HG02642 (cell line): ENCODE measurements around the gene TPM1.
"Not testable (repeated sequence)": the region's sequence is repeated elsewhere in the genome, so short reads cannot be mapped to it uniquely, and the experiment has no call there.

Experiments
- ATAC-seq: cut with Tn5 transposase; IDR thresholded peaks from one replicate; pipeline ENCODE4 v1.9.1; 2021; ENCODE audit warnings: mild to moderate bottlenecking; ENCODE audit not compliant: unreplicated experiment, poor library complexity

The TPM1 gene

DNA sequence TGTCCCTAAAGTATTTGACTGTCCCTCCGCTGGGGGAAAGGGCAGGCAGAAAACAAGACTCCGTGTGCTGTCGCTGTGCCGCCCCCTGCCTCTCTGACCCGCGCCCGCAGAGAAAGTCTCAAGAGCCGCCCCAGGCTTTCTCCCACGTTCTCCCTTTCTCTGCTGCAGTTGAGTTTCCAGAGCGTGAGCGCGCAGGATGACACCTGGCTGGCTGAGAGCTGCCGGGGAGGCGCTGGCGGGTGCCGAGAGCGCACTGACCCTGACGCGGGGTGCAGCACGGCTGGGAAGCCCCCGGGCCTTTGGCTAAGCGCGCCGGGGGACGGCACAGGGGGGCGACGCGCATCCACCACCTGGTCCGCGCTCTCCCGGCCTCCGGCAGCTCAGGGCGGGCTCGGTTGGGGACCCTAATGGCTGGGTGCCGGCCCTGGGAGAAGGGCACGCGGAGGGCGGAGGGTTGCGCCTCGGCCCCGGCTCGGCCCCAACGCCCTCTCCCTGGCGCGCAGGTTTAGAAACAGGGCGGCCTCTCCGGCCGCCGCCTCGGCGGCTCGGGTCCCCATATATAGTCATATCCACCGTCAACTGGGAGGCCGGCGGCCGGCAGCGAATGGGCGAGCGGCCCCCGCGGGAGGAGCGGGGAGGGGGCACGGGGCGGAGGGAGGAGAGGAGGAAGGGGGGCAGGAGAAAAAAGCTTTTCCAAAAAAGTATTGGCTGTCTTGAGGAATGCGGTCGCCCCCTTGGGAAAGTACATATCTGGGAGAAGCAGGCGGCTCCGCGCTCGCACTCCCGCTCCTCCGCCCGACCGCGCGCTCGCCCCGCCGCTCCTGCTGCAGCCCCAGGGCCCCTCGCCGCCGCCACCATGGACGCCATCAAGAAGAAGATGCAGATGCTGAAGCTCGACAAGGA, at the start of gene TPM1:
Gene TPM1 (plus strand): TSS at position 774 of the 903 bp plus-strand sequence. CDS start 83 bp downstream, at position 857.
- ATAC-seq, result no peak

DNA sequence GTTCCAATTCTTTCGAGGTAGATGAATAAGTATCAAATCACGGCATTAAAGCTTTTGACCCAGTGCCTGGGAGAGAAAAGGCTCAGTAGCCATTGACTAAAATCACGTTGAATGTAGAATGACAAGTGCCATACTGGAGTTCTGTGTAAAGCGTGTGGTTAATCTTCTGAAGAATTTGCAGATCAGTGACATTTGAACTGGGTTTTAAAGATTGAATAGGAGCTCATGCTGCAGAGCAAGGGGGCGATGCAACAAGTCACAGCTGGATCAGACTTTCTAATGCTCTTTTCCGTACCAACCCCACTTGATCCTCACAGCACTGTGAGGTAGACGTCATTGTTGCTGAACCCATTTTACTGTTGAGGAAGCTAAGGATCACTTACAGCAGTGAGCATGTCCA, 49.5 kb upstream of the TPM1 start:
- no peak for ATAC-seq

DNA sequence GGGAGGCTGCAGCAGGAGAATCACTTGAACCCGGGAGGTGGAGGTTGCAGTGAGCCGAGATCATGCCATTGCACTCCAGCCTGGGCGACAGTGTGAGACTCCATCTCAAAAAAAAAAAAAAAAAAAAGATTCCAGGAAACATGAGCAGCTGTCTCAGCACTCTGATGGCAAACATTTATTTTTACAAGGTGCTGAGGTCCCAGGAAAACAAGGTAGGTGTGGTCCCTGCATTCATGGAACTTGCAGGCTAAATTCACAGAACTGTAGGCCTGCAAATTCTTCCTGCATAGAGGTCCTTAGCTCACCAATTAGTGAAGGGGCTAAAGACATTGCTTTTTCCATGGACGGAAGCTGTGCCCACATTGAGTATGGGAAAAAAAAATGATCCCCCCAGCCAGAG, 48.9 kb upstream of the TPM1 start:
- not testable (repeated sequence) for ATAC-seq

DNA sequence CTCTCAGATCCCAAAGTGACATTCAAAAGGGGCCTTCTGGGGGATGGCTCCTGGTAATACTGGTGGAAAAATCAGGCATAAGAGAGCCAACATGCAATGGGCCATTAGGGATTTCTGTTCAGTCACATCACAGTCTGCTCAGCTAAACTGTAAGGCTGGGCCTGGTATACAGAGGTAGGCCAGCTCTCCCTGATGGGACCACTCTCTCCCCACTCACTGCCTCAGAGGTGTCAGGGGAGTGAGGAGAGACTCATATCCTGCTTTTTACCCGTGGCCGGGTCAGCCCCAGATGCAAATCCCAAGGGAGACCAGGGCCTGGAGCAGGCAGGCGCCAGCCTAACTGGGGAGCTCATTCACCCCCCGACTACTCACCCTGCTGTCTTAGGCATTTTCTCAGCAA, 48.1 kb upstream of the TPM1 start:
- ATAC-seq, result no peak

DNA sequence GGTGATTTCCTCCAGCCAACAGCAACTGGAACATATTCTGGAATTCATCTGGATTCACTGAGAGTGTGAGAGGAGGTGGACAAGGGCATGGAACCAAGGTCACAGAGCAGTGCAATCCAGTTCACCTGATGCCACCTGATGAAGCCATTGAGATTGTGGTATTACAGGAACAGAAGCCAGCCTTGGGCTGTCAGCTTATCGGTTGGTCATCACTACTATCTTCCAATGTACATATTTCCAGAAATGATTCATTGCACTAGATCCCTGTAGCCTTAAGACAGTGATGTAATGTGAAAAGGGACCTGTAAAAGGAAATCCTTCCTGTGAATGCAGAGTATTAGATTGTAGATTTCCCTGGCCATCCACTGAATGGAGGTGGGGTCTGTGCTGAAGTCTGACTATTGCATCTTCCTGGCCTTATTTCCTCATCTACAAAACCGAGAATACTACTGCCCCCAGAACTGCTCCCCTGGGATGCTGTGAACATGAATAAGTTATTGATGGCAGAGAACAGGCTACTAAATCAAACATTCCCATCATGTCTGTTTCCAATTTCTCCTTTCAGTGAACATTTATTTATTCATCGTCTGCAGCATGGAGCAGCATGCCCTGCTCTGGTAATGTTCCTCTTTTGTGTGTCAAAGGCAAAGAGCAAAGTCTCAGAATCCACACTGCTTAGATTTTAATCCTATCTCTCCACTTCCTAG, 47.4 kb upstream of the TPM1 start:
- ATAC-seq, result no peak

DNA sequence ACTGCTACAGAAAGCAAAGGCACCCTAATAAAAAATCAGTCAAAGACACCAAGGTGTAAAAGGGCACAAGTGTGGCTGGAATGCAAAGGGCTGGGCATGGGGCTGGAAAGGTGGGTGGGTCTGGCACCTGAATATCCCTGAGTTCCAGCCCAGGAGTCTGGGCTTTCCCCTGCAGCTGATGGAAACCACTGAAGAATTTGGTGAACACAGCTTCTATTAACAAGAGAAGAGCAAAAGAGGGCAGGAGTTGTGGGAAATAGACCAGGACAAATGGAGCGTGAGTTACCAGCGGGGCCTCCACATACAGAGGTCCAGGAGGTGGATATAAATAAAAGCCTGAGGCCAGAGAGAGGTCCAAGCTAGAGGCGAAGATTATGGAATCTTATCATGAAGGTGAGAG, 45.1 kb upstream of the TPM1 start:
- ATAC-seq, result no peak

DNA sequence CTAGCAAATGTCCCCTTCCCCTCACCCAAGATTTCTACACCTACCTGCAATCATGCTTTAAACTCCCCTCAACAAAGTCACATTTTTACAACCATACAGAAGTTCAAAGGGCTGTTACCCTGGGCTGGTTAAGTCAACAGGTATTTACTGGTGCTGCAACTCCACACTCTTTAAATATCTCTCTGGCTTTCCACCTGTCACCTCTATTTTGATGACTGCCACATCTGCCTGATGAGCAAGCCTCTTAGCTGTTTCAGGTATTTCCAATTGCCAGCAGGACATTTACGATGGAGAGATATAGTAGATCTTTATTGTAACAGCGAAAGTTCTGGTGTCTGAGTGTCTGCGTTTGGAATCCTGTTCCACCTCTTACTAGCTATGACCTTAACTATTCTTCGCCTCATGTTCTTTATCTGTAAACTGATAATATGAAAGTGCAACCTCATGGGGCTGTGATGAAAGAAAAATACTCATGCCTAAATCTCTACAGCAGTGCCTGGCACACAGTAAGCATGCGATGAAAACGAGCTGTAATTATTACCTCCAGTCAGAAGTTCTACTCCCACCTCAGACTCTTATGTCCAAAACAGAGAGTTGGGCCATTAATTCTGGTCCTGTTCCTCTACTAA, 44.2 kb upstream of the TPM1 start:
- no peak for ATAC-seq

DNA sequence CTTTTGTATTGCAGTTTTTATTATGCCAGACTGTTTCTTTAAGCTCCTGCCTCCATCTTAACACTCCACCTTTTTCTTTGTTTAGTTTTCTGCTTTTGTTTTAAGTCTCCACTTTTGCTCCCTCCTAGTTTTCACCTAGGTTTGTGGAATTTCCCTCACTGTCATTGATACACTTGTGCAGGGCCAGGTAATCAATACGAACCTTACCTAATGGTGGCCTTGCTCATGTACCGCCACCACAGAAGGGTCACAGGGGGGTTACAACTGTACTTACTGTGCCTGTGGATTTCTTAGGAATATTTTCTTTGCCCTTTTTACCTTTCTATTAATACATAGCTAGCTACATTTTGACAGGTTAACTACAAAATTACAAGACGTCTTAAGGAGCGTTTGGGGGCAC, 43.4 kb upstream of the TPM1 start:
- no peak for ATAC-seq

DNA sequence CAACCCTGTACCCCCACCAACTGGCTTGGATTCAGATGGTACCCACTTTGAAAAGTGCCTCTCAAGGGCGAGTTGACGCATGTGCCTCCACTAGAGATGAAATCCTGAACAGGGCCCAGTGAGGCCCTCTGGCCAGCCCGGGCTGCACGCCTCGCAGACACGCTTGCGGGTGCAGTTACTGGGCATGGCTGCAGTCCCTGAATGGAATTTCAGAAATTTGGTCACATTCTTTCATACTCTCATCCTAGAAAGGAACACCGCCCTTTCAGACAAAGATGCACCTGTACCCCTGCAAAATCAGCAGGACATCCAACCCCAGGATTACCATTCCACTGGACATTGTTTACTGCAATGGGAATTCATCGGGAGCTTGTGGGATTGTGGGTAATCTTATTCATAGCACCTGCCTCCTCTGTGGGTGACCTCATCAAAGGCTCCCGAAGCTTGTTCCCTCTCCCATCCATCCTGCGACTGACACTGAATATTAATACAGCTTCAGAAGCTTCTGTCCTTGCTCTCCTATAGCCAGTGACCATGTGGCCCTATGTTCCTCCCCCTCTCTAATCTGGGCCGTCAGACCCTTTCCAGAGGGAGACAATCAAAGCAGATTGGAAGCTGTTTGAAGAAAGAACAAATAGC, 42.5 kb upstream of the TPM1 start:
- no peak for ATAC-seq

DNA sequence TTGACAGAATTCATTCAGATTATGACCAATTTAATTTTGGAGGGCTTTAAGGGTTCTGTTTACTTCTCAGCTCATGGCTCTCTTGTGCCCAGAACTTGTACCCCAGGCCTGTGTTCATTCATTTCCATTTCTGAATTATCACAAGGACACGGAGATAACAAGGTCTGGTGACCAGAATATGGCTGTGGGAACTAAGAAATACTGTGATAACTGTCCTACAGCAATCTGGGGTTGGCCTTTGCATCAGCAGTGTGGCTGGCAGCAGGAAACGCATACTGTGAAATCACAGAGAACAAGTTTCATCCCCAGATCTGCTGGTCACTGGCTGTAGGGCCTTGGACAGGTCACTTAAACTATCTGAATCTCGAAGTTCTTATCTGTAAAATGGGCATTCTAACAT, 41.8 kb upstream of the TPM1 start:
- ATAC-seq, result no peak

DNA sequence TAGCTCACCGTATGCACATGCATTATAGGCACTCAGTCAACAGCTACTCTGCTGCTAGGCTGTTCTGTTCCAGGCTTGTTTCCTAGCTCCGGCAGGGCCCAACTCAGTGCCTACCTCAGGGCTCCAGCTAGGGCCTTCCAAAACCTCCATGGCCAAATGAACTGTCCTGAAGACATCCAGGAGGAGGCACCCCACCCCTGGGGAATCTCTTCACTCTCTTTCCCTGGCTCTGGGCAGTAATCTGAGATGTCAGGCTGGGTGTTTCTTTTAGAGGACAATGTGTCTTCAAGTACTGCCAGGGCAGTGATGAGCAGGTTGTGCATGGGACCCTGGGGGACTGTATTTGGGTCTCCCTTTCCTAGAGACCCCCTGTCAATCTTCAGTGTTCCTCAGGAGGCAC, 38.3 kb upstream of the TPM1 start:
- no peak for ATAC-seq

DNA sequence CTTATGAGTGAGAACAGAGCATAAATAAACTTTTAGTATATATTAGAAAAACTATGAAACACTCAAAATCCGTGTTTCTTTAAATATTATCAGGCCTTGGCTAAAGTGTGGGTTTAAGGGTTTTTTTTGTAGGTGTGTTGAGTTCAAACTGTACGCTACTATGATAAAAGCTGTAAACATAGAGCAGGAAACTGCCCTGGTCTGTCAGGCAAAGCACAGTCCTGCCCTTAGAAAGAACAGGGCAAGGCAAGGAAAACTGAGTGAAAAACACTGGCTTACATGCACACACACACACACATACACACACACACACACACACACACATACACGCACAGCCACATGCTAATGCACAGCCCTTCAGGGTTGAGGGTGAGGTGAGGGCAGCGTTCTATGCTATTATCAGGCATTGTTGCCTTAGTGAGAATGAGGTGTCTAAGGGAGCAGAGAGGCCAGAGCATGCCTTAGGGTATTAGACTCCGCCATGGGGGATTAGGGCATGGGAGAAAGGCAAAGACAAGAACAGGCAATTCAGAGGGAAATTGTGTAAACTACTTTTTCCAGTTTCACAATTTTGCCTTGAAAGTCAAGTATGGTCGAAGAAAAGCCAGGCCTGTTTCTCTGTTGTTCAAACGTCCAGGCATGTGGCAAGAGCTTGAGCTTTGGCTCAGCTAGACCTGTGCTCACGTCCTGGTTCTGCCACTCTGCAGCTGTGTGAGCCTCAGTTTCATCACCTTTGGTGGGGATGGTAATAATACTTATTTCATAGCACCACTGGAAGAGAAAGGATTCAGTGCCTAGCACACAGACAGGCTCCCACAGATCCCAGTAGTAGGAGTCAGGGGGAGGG, 36.3 kb upstream of the TPM1 start:
- no peak for ATAC-seq

DNA sequence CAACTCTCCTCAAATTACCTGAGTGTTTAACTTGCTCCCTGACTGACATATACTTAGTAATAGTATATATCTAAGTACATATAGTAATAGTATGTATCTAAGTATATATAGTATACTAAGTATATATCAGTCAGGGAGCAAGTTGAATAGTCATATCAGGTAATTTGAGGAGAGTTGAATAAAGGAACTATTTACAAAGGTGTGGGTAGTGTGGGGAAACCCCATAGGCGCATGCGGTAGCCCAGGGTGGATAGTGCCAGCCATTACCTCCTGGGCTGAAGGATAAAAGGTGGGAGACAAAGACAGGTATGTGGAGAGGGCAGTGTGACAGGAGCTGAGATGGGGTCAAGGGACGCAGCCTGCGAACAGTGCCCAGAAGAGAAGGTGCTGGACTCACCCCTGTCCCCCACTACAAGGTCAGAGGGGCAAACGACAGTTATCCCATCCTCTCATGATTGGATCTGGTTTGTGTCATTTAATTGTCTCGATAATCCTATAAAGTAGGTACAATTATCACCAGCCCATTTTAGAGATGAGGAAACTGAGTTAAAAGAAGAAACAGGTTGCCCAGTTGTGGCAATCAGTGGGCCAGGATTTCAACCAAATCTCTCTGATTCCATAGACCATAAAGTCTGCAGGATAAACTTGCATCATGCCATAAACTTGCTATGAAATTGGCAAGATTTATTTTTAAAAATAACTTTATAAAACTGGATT, 34.1 kb upstream of the TPM1 start:
- ATAC-seq, result no peak

DNA sequence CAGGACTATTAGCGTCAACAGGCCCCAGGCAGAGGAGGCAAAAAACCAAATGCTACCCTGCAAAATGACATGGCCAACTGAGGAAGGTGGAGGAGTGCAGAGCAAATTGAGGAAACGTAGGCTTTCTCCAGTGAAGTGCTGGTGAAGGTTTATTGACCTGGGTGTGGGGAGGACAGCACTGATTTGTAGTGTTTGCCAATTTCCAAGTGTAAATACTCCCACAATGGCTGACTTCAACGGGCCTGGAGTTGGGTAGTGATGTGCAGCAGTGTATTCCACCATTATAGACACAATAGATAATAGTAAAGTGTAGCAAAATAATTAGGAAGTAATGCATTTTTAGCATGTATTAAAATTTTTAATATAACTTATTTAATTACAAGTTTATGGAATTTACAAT, 32.2 kb upstream of the TPM1 start:
- no peak for ATAC-seq

DNA sequence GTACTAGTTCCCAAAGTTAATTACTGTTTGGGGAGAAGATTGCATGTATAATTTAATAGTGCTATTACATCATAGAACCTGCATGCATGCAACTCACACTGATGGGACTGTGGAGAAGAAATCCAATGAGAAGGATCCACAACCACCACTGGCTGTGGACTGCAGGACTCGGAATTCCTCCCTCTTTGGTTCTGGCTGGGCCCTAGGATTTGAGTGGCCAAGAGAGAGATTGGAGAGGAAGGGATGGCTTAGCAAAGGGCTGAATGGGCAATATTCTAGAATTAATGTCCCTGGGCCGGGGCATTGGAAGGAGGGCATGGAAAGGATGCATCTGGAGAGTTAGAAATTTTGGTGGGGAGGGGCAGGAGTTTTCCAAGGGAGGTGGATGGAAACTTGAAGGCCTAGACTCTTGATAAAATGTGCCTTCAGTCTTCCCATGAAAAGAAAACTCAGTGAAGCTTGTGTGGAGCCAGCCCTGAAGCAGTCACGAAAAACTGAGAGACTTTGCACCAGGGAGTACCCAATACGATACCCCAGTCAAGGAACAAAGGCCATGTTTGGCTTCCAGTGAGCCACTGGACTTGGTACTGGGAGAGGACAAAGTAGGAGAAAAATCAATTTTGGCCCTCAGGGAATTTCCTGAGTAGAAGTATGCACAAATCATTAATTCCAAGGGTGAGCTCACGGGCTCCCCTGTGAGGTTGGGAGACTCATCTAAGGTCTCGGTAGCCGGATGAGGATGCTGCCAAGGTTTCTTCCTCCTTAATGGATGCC, 31.4 kb upstream of the TPM1 start:
- ATAC-seq, result no peak

DNA sequence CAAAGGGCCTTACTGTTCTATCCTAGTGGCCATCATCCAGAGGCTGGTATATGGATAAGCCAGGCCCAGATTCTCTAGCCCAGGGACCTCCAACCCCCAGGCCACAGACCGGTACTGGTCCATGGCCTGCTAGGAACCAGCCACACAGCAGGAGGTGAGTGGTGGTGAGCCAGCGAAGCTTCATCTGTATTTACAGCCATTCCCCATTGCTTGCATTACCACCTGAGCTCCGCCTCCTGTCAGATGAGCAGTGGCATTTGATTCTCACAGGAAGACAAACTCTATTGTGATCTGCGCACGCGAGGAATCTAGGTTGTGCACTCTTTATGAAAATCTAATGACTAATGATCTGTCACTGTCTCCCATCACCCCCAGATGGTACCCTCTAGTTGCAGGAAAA, 30.1 kb upstream of the TPM1 start:
- ATAC-seq, result no peak

DNA sequence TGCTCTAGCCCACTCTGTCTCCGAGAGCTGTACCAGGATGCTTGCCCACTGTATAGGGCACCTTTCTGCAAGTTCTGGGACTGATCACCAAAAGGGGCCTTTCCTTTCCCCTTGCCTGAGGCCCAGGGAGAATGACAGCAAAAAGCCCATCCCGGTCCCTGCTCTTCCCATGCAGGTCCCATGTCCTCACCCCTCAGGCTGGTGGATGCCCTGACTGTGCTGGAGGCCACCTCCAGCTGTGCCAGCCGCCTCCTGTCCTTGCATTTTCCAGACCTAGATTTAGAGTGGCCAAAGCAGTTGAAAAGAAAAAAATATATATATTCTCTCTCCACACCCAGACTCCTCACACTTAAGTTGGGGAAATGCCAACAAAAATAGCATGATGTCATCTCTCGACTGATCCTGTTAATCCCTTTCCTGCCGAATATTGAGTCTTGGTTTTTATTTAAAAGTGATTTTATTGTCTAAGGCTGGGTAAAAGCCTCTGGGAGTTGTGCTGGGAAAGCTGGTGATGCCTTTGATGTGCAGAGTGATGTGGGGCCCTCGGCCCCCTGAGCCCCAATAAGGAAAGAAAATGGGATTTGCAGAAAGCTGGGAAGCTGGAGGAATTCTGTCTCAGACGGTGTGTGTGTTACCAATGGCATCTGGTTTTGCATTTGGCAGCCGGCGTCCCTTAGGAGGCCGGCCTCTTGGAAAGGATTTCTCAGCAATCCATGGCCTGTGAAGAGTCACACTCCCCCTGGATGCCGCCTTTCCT, 29.3 kb upstream of the TPM1 start:
- ATAC-seq, result no peak

DNA sequence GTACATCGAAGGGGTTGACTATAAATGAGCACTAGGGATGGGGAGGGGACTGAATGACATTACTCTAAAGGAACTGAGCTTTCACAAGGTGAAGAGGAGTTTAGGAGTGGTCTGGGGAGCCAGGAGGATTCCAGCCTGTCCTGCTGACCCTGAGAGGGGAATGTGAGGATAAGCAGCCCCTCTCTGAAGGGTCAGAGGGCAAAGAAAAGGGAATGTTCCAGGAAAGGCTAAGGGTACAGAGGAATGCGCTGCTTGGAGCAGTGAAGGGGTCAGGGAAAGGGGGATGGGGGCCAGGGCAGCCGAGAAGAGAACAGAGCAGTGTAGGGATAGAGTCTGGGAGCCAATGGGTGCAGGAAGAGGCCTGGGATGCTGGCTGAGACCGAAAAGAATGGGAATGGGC, 28.0 kb upstream of the TPM1 start:
- ATAC-seq, result no peak
